Ovary (tissue), 9 donors: ENCODE results near the gene UPF1. TPM values are rescaled to one million over a fixed set of nuclear protein-coding genes. Genes with fewer than 3 reads are reported as not detected.

Experiments used
- DNase-seq, 5 donors: peaks; one replicate each; pipeline ENCODE4 v3.0.0-alpha.2; 2019 to 2020
- H3K27ac ChIP-seq, 2 donors: fragments of 200-600 bp; one replicate each; pipeline versions ENCODE4 v1.5.1 to v1.8.0; 2019 to 2022
- H3K27me3 ChIP-seq: fragments of 200-600 bp; one replicate; pipeline ENCODE4 v1.8.0; 2022
- H3K36me3 ChIP-seq: fragments of 200-600 bp; sonication (generic); one replicate; pipeline ENCODE4 v1.5.1; 2019
- H3K4me1 ChIP-seq: one replicate; pipeline ENCODE4 v1.8.1; 2013; ENCODE audit warnings: mild to moderate bottlenecking, moderate library complexity; ENCODE audit not compliant: insufficient read depth
- H3K4me3 ChIP-seq: fragments of 200-600 bp; sonication (generic); one replicate; pipeline ENCODE4 v1.5.1; 2017
- H3K9me3 ChIP-seq, 2 donors: fragments of 200-600 bp in 1 of 2; sonication (generic) in 1 of 2; one replicate each; pipeline versions ENCODE4 v1.5.1 to v1.8.1; 2013 to 2019; ENCODE audit warnings: mild to moderate bottlenecking in 1 of 2, moderate library complexity in 1 of 2
- CTCF ChIP-seq, 3 donors: fragments of 450-650 bp in 2 of 3; fragments of 200-600 bp in 1 of 3; IDR thresholded peaks; one replicate each; pipeline versions ENCODE4 v1.5.1 to v1.8.0; 2016 to 2022; ENCODE audit warnings: antibody characterized with exemption in 3 of 3, mild to moderate bottlenecking in 1 of 3
- EP300 ChIP-seq: sonication (generic); formaldehyde crosslinking; IDR thresholded peaks from one replicate; pipeline ENCODE4 v1.6.1; 2017; ENCODE audit warnings: antibody characterized with exemption
- POLR2A ChIP-seq: fragments of 450-650 bp; IDR thresholded peaks from one replicate; pipeline ENCODE4 v1.6.1; 2017; ENCODE audit warnings: antibody characterized with exemption, mild to moderate bottlenecking, moderate library complexity
- WGBS, 3 donors: extraction: QIAGEN DNeasy Blood & Tissue Kit in 1 of 3; methylation state at CpG; one replicate each; pipeline versions ENCODE4 v1.1.5 to v1.1.7; 2013 to 2017; 5-methylcytosine and 5-hydroxymethylcytosine counted together
- intact Hi-C, 4 donors: fragments of 100-400 bp; cut with DNase I; formaldehyde crosslinking; loops; one replicate each; pipeline versions ENCODE4 v1.11.0 to v1.15.1; 2022 to 2023
- polyA plus RNA-seq, 2 donors: library from polyadenylated mRNA; stranded (reverse); fragments of 200-250 nt in 1 of 2; fragments of 350-450 nt in 1 of 2; fragmentation: Illumina TruSeq in 1 of 2; extraction: RNeasy Lipid Tissue Mini Kit (QIAGEN cat#74804) in 1 of 2; gene quantifications; one replicate each; pipeline ENCODE4 v1.2.3, GENCODE V29; 2013 to 2014
- total RNA-seq, 7 donors: library from RNA; depleted of rRNA in 2 of 7; stranded (reverse); fragments of >200 nt in 2 of 7; fragmentation: NEBNext Ultra II Directional in 3 of 7; extraction: Animal tissue kit (Norgen Biotek cat#: 25700) in 3 of 7; gene quantifications; one replicate each; pipeline versions ENCODE4 v1.1.0 to v1.2.4, GENCODE V29; 2016 to 2023
- donor health status: DM: no; HTN: no; CAD: no; lungs with moderate emphysema.
- donor health status: DM: no; HTN: no; CAD: no.
- donor health status: Bipolar disorder and iron deficiency.
- donor health status: DM: yes; HTN: yes; CAD: no.
- donor health status: DM: no; HTN: no; CAD: no.
- donor health status: DM: yes; HTN: yes; CAD: no.

Gene UPF1
- total and polyA plus RNA-seq, 9 donors: 35.4 to 89.0 (median 59.7) TPM

DNA sequence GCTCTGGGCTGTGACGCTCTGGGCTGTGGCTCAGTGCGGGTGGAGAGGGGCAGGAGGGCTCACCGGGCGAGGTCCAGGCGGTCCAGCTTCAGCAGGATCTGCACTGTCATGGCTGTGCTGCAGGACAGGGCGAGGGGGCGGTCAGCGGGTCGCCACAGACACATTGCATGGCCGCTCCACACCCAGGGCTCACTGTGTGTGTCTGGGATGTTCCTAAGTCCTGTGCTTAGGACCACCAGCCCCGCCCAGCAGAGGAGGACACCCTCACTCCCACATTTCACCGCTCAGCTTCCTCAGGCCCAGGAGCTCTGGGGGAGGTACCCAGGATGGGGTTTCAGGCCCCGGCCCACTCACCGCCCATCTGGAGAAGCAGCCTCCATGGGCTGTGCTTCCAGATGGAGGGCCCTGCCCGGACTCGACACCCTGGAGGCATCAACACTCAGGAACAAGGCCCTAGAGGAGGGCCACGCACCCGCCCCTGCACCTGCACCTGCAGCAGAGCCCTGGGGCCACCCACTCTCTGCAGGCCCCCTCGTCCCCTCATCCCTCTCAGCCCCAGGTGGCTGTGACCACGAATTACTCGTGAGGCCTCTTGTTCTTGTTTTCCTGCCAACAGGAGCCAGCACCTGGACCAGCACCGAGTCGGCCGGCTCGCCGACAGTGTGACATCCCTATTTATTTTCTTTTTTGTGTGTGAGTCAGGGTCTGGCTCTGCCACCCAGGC is 73.9 kb downstream of the UPF1 start:
- no peaks in the 10 kb centered on the region for H3K36me3 ChIP-seq
- no peak overlapping the region for H3K4me3 ChIP-seq
- TF ChIP-seq CTCF (IDR thresholded peaks at IDR 0.05) (no peak), EP300 (no peak), POLR2A (no peak)
- no peak for DNase-seq
- 72 to 79% (median 77%) methylated on average over 25 to 26 of the region's 26 CpGs for WGBS, 3 donors
- H3K27me3 ChIP-seq: no peaks in the 10 kb centered on the region
- intact Hi-C loops: no loop called here
- H3K27ac ChIP-seq: no peak overlapping the region
- H3K9me3 ChIP-seq: no peaks in the 10 kb centered on the region
- H3K4me1 ChIP-seq: no peaks in the 10 kb centered on the region

DNA sequence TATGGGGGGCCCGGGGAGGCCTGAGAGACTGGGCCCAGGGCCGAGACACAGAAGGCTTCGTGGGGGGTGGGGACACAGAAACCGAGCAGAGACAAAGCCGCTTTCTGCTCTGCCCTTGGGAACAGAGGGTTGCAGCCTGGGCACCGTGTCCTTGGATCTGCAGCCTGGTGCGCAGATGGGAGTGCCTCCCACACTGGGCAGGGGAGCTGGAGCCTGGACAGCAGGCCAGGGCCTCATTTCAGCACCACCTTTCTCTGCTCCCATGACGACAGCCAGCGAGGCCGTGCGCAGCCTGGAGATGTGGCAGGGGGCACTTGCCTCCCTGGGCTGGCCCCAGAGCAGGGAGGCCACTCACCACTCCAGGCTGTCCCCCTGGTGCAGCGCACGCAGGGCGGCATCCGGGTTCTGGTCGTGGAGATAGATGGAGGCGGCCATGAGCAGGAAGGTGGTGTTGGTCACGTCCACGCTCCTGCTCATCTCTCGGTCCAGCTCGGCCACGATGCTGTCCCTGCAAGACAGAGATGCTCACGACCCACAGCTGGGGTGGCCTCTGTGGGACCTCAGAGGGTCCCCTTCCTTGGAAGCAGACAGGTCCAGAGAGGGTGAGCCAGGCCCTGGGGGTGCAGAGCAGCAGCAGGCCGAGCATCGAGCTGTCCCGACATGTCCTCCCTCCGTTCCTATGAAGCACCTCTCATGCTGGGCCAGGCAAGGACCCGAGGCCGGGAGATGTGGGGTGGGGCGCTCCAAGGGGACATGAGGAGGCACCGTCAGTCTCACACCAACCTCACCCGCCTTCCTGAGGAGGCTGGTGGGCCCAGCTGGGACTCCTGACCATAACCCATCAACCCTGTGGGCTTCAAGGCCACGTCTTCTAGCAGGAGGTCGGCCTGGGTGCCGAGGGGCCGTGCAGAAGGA is 75.1 kb downstream of the UPF1 start:
- 81 to 92% (median 83%) methylated on average over 34 to 36 of the region's 36 CpGs for WGBS, 3 donors
- intact Hi-C loops: no loop called here
- no peaks in the 10 kb centered on the region for H3K4me1 ChIP-seq
- H3K36me3 ChIP-seq: no peaks in the 10 kb centered on the region
- H3K27ac ChIP-seq: no peak overlapping the region
- H3K4me3 ChIP-seq: no peak overlapping the region
- H3K27me3 ChIP-seq: no peaks in the 10 kb centered on the region
- DNase-seq: peak in 1 of 5 donors; percentile 16
- no peak for TF ChIP-seq POLR2A
- TF ChIP-seq CTCF (IDR thresholded peaks at IDR 0.05): no peak
- TF ChIP-seq EP300: no peak
- no peaks in the 10 kb centered on the region for H3K9me3 ChIP-seq

DNA sequence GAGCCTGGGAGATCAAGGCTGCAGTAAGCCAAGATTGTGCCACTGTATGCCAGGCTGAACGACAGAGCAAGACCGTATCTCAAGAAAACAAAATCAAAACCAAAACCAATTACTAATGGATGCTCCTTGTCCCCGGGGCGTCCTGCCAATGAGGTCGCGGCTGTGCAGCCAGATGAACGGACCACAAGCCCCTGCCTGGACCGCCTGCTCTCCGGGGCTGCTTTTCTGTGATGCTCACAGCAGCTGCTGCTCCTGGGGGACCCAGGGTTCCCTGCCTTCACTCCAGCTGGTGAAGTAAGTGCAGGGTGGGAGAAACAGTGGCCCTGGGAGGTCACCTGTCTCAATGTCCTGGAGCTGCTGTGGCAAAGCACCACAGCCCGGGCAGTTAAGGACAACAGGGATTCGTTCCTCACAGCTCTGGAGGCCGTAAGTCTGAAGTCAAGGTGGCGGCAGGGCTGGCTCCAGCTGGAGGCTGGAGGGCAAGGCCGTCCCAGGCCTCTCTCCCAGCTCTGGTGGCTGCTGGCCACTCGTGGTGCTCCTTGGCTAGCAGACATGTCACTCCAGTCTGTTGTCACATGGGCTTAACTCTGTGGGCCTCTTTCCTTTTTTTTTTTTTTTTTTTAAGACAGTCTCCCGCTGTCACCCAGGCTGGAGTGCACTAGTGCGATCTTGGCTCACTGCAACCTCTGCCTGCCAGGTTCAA is 77.3 kb downstream of the UPF1 start:
- no peaks in the 10 kb centered on the region for H3K27me3 ChIP-seq
- intact Hi-C loops: no loop called here
- no peak overlapping the region for H3K4me3 ChIP-seq
- H3K27ac ChIP-seq: no peak overlapping the region
- H3K9me3 ChIP-seq: no peaks in the 10 kb centered on the region
- WGBS, 3 donors: 79 to 91% (median 82%) methylated on average over 17 of the region's 17 CpGs
- no peak for DNase-seq
- no peak for TF ChIP-seq EP300
- no peak for TF ChIP-seq POLR2A
- TF ChIP-seq CTCF (IDR thresholded peaks at IDR 0.05): no peak
- no peaks in the 10 kb centered on the region for H3K4me1 ChIP-seq
- no peaks in the 10 kb centered on the region for H3K36me3 ChIP-seq

DNA sequence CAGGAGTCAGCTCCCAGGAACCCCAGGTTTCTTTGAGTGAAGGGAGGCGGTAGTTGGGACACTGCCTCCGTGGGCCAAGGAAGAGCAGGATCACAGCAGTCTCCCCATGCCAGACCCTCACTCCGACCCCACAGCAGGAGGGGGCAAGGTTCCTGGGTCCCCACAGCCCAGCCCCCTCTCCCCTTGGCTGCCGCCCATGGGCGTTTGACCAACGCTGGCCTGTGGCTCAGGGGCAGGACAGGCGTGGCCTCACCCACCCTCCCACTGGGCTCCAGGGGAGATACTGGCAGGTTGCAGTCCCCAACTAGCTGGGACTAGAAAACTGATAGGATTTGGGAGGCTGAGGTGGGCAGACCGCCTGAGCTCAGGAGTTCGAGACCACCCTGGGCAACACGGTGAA is 78.3 kb downstream of the UPF1 start:
- Histone ChIP-seq H3K4me1 (no peaks in the 10 kb centered on the region), H3K27ac (no peak overlapping the region), H3K36me3 (no peaks in the 10 kb centered on the region), H3K27me3 (no peaks in the 10 kb centered on the region), H3K4me3 (no peak overlapping the region), H3K9me3 (no peaks in the 10 kb centered on the region)
- TF ChIP-seq CTCF (IDR thresholded peaks at IDR 0.05) (no peak), EP300 (no peak), POLR2A (no peak)
- no peak for DNase-seq
- intact Hi-C loops: no loop called here
- 83 to 89% (median 86%) methylated on average over 10 of the region's 10 CpGs for WGBS, 3 donors
